Measurements from ENCODE around the gene KRT75.

The KRT75 gene

DNA sequence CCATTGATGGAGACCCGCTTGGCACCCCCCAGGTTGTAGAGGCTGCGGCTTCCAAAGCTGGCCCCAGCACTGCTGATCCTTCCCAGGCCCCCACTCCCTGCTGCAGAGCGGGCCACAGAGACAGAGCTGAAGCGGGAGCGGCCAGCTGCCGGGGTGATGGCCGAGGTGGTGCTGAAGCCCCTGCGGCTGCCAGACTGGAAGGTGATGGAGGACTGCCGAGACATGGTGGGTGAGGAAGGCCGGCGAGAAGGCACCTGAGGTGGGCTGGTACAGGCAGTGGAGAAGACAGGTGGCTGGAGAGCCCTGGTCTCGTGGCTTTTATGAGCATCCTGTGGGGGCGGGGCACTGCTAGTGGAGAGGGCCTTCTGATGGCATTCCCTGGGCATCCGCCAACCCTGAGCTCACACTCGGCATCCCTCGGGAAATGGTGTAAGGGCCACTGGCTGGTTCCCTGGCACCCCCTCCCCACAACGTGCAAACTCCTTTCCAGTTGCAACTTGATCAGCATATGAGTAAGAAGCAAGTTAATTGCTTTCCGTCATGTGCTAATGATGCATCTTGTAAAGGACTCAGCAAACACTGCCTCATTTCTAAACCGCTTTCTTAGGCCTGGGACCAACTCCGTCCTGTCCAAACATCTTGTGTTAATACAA is at the start of gene KRT75:
TSS of gene KRT75 (minus strand) at position 291 of the 653 bp plus-strand sequence. CDS start at position 224, 67 bp downstream.
- Histone ChIP-seq H3K4me3 (ENCODE audit: low read length) (no peak within 1 kb of the TSS), H3K27ac (ENCODE audit: low read length) (no peak within 1 kb of the TSS), H4K20me1 (ENCODE audit: insufficient read depth, low read length) (no peaks in the 10 kb centered on the region), H3K9me3 (ENCODE audit: insufficient read depth, low read length) (no peaks in the 10 kb centered on the region), H3K9ac (ENCODE audit: low read length) (no peak within 1 kb of the TSS), H2AFZ (ENCODE audit: low read depth, low read length) (no peak within 1 kb of the TSS), H3K36me3 (replicated peaks; ENCODE audit: low read depth, low read length) (no peaks in the 10 kb centered on the region), H3K79me2 (ENCODE audit: low read length) (no peaks in the 10 kb centered on the region), H3K27me3 (ENCODE audit: low read depth, low read length) (peaks cover 56% of the 10 kb centered on the region), H3K4me2 (ENCODE audit: low read length) (no peak within 1 kb of the TSS), H3K4me1 (ENCODE audit: low read length) (no peaks in the 10 kb centered on the region)
- TF ChIP-seq CTCF (IDR thresholded peaks at IDR 0.05; ENCODE audit: low read depth, low read length) (no peak), EZH2phosphoT487 (IDR thresholded peaks at IDR 0.05; ENCODE audit: low read depth) (no peak)

GRCh38 chr12:52480073-52480472 is 45.9 kb upstream of the KRT75 start:
- Histone ChIP-seq H3K9me3 (ENCODE audit: insufficient read depth, low read length) (no peaks in the 10 kb centered on the region), H3K27ac (ENCODE audit: low read length) (no peak overlapping the region), H3K79me2 (ENCODE audit: low read length) (no peaks in the 10 kb centered on the region), H3K4me1 (ENCODE audit: low read length) (no peaks in the 10 kb centered on the region), H2AFZ (ENCODE audit: low read depth, low read length) (no peak overlapping the region), H3K4me2 (ENCODE audit: low read length) (no peak overlapping the region), H3K36me3 (replicated peaks; ENCODE audit: low read depth, low read length) (no peaks in the 10 kb centered on the region), H4K20me1 (ENCODE audit: insufficient read depth, low read length) (no peaks in the 10 kb centered on the region), H3K27me3 (ENCODE audit: low read depth, low read length) (peaks cover 13% of the 10 kb centered on the region), H3K9ac (ENCODE audit: low read length) (no peak overlapping the region), H3K4me3 (ENCODE audit: low read length) (no peak overlapping the region)
- TF ChIP-seq EZH2phosphoT487 (IDR thresholded peaks at IDR 0.05; ENCODE audit: low read depth), result no peak
- no peak for TF ChIP-seq CTCF (IDR thresholded peaks at IDR 0.05; ENCODE audit: low read depth, low read length)

DNA sequence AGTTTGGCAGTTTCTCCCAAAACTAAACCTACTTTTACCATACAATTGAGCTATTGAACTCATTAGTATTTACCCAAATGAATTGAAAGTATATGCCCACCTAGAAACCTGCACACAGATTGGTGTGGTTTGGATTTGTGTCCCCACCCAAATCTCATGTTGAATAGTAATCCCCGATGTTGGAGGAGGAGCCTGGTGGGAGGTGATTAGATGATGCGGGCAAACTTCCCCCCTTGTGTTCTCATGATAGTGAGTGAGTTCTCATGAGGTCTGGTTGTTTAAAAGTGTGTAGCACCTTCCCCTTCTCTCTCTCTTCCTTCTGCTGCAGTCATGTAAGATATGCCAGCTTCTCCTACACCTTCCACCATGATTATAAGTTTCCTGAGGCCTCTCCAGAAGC is 43.5 kb upstream of the KRT75 start:
- Histone ChIP-seq H2AFZ (ENCODE audit: low read depth, low read length) (no peak overlapping the region), H3K4me3 (ENCODE audit: low read length) (no peak overlapping the region), H4K20me1 (ENCODE audit: insufficient read depth, low read length) (no peaks in the 10 kb centered on the region), H3K9ac (ENCODE audit: low read length) (no peak overlapping the region), H3K9me3 (ENCODE audit: insufficient read depth, low read length) (no peaks in the 10 kb centered on the region), H3K36me3 (replicated peaks; ENCODE audit: low read depth, low read length) (no peaks in the 10 kb centered on the region), H3K27ac (ENCODE audit: low read length) (no peak overlapping the region), H3K79me2 (ENCODE audit: low read length) (no peaks in the 10 kb centered on the region), H3K4me2 (ENCODE audit: low read length) (no peak overlapping the region), H3K4me1 (ENCODE audit: low read length) (no peaks in the 10 kb centered on the region), H3K27me3 (ENCODE audit: low read depth, low read length) (peaks cover 5% of the 10 kb centered on the region)
- TF ChIP-seq CTCF (IDR thresholded peaks at IDR 0.05; ENCODE audit: low read depth, low read length), result no peak
- TF ChIP-seq EZH2phosphoT487 (IDR thresholded peaks at IDR 0.05; ENCODE audit: low read depth), result no peak

GRCh38 chr12:52474212-52474611 is 40.0 kb upstream of the KRT75 start:
- Histone ChIP-seq H4K20me1 (ENCODE audit: insufficient read depth, low read length) (no peaks in the 10 kb centered on the region), H3K27ac (ENCODE audit: low read length) (no peak overlapping the region), H3K36me3 (replicated peaks; ENCODE audit: low read depth, low read length) (no peaks in the 10 kb centered on the region), H3K4me2 (ENCODE audit: low read length) (no peak overlapping the region), H3K27me3 (ENCODE audit: low read depth, low read length) (no peaks in the 10 kb centered on the region), H3K4me3 (ENCODE audit: low read length) (no peak overlapping the region), H3K79me2 (ENCODE audit: low read length) (no peaks in the 10 kb centered on the region), H3K9me3 (ENCODE audit: insufficient read depth, low read length) (no peaks in the 10 kb centered on the region), H3K9ac (ENCODE audit: low read length) (no peak overlapping the region), H2AFZ (ENCODE audit: low read depth, low read length) (no peak overlapping the region), H3K4me1 (ENCODE audit: low read length) (no peaks in the 10 kb centered on the region)
- TF ChIP-seq EZH2phosphoT487 (IDR thresholded peaks at IDR 0.05; ENCODE audit: low read depth) (no peak), CTCF (IDR thresholded peaks at IDR 0.05; ENCODE audit: low read depth, low read length) (no peak)

Data from OCI-LY3 (cell line).